ENCODE measurements around the gene ACAP1. TPM values are rescaled to one million over a fixed set of nuclear protein-coding genes. Genes with fewer than 3 reads are reported as not detected.

The ACAP1 gene
- total and polyA plus RNA-seq, 2 donors (not counting 1 experiment from before 2014, with no cell fraction given): 0.06 to 2.1 TPM

DNA sequence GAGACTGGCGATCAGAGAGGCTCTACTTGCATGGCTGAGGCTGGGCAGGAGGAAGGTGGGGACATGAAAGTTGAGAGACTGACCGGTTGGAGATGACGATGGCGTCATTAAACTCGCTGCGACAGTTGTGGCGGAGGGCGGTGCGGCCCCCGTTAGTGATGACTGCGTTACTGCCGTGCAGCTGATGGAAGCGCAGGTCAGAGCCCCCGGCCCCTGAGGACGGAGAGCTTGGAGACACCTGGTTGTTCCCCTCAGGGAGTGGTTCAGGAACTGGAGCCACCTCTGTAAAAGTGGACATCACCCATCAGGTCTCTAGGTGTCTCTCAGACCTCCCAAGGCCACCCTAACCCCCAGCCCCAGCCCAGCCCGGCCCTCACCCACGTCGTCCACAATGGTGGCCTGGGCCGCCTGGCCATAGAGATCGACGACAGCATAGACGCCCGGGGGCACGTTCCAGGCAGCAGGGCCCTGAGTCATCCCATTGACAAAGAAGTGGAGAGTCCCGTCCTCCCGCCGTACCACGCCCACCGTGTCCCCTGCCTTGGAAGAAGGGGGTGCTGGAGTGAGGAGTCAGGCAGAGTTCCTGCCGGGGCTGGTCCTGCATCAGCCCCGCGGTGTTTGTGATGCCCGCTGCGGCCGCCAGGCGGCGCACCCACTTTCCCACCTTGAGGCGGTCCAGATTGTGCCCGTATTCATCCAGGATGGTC lies 12.4 kb upstream of the ACAP1 start:
- Histone ChIP-seq H3K4me2 (ENCODE audit: extremely low read depth, insufficient read depth, low read length) (no peak overlapping the region), H3K9me3 (ENCODE audit: control insufficient read depth, insufficient read depth, low read depth, low read length) (no peaks in the 10 kb centered on the region), H3K79me2 (ENCODE audit: control insufficient read depth, insufficient read depth, low read length) (peaks cover 6% of the 10 kb centered on the region), H4K20me1 (ENCODE audit: control insufficient read depth, extremely low read depth, insufficient read depth, low read length) (no peaks in the 10 kb centered on the region), H2AFZ (ENCODE audit: low read length) (no peak overlapping the region), H3K27ac (ENCODE audit: insufficient read depth, low read length) (no peak overlapping the region), H3K4me1 (ENCODE audit: control insufficient read depth, extremely low read depth, insufficient read depth, low read length) (no peaks in the 10 kb centered on the region), H3K4me3 (replicated peaks in 1 of 4; ENCODE audit: control extremely low read depth in 1 of 4, insufficient read depth in 1 of 4, low read depth in 3 of 4, low read length in 4 of 4) (no peak overlapping the region), H3K9ac (ENCODE audit: insufficient read depth, low read length) (no peak overlapping the region), H3K27me3 (ENCODE audit: control insufficient read depth, insufficient read depth, low read length) (no peaks in the 10 kb centered on the region), H3K36me3 (ENCODE audit: control insufficient read depth, insufficient read depth, low read length) (peaks cover 27% of the 10 kb centered on the region)
- peak in 1 of 2 donors; percentile 30 for DNase-seq (ENCODE audit: low read depth in 2 of 2)
- TF ChIP-seq, protein P1, sequence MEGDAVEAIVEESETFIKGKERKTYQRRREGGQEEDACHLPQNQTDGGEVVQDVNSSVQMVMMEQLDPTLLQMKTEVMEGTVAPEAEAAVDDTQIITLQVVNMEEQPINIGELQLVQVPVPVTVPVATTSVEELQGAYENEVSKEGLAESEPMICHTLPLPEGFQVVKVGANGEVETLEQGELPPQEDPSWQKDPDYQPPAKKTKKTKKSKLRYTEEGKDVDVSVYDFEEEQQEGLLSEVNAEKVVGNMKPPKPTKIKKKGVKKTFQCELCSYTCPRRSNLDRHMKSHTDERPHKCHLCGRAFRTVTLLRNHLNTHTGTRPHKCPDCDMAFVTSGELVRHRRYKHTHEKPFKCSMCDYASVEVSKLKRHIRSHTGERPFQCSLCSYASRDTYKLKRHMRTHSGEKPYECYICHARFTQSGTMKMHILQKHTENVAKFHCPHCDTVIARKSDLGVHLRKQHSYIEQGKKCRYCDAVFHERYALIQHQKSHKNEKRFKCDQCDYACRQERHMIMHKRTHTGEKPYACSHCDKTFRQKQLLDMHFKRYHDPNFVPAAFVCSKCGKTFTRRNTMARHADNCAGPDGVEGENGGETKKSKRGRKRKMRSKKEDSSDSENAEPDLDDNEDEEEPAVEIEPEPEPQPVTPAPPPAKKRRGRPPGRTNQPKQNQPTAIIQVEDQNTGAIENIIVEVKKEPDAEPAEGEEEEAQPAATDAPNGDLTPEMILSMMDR (conservative IDR thresholded peaks at IDR 0.05 in 1 of 2, IDR thresholded peaks at IDR 0.05 in 1 of 2; ENCODE audit: low read depth in 1 of 2, low read length in 2 of 2): peak; percentile 81 to 93
- TF ChIP-seq EZH2 (IDR thresholded peaks at IDR 0.05; ENCODE audit: low read length, missing control alignments): no peak

DNA sequence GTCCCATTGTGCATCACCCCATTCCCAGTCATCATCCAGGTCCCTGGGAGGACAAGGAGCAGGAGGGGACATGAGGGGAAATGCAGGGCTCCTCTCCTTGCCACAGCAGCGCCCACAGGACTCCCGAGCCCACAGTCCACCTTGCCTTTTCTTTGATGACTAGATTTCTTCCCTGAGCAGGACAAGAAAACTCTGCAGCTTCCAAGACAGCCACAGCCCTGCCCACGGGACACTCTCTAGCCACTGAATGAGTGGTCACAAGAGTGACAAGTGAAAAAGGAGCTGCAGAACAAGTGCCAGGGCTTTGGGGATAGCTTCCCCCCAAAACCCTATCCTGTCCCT lies 11.9 kb upstream of the ACAP1 start:
- Histone ChIP-seq H4K20me1 (ENCODE audit: control insufficient read depth, extremely low read depth, insufficient read depth, low read length) (no peaks in the 10 kb centered on the region), H3K79me2 (ENCODE audit: control insufficient read depth, insufficient read depth, low read length) (peaks cover 6% of the 10 kb centered on the region), H3K27me3 (ENCODE audit: control insufficient read depth, insufficient read depth, low read length) (no peaks in the 10 kb centered on the region), H3K27ac (ENCODE audit: insufficient read depth, low read length) (no peak overlapping the region), H2AFZ (ENCODE audit: low read length) (no peak overlapping the region), H3K36me3 (ENCODE audit: control insufficient read depth, insufficient read depth, low read length) (peaks cover 27% of the 10 kb centered on the region), H3K9ac (ENCODE audit: insufficient read depth, low read length) (no peak overlapping the region), H3K9me3 (ENCODE audit: control insufficient read depth, insufficient read depth, low read depth, low read length) (no peaks in the 10 kb centered on the region), H3K4me1 (ENCODE audit: control insufficient read depth, extremely low read depth, insufficient read depth, low read length) (no peaks in the 10 kb centered on the region), H3K4me2 (ENCODE audit: extremely low read depth, insufficient read depth, low read length) (no peak overlapping the region), H3K4me3 (replicated peaks in 1 of 4; ENCODE audit: control extremely low read depth in 1 of 4, insufficient read depth in 1 of 4, low read depth in 3 of 4, low read length in 4 of 4) (no peak overlapping the region)
- DNase-seq (ENCODE audit: low read depth in 2 of 2): no peak
- TF ChIP-seq EZH2 (IDR thresholded peaks at IDR 0.05; ENCODE audit: low read length, missing control alignments): no peak
- TF ChIP-seq, protein P1 (conservative IDR thresholded peaks at IDR 0.05 in 1 of 2, IDR thresholded peaks at IDR 0.05 in 1 of 2; ENCODE audit: low read depth in 1 of 2, low read length in 2 of 2): no peak

DNA sequence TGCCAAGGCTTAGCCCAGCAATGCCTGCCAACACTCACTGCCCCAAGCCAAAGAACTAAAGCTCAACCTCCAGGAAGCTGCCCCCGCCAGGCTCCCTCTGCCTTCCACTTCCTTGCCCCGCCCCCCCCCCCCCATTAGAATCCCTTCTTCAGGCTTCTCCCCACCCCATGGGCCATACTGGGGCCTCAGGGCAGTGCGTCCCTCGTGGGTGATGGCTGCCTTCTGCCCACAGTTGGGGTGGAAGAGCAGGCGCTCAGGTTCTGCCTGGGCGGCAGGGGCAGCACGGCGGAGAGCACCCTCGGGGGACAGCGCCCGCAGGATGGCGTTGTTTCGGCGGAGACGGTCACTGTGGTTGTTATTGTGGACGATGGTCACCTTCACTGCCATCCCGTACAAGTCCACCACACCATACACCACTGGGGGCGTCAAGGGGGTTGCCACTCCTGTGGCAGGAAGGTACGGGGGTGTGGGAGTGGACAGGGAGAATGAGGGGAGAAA lies 11.2 kb upstream of the ACAP1 start:
- Histone ChIP-seq H4K20me1 (ENCODE audit: control insufficient read depth, extremely low read depth, insufficient read depth, low read length) (no peaks in the 10 kb centered on the region), H3K79me2 (ENCODE audit: control insufficient read depth, insufficient read depth, low read length) (peaks cover 6% of the 10 kb centered on the region), H3K4me3 (replicated peaks in 1 of 4; ENCODE audit: control extremely low read depth in 1 of 4, insufficient read depth in 1 of 4, low read depth in 3 of 4, low read length in 4 of 4) (no peak overlapping the region), H3K36me3 (ENCODE audit: control insufficient read depth, insufficient read depth, low read length) (peaks cover 27% of the 10 kb centered on the region), H3K27me3 (ENCODE audit: control insufficient read depth, insufficient read depth, low read length) (no peaks in the 10 kb centered on the region), H3K27ac (ENCODE audit: insufficient read depth, low read length) (no peak overlapping the region), H3K9ac (ENCODE audit: insufficient read depth, low read length) (no peak overlapping the region), H3K4me1 (ENCODE audit: control insufficient read depth, extremely low read depth, insufficient read depth, low read length) (no peaks in the 10 kb centered on the region), H2AFZ (ENCODE audit: low read length) (no peak overlapping the region), H3K4me2 (ENCODE audit: extremely low read depth, insufficient read depth, low read length) (no peak overlapping the region), H3K9me3 (ENCODE audit: control insufficient read depth, insufficient read depth, low read depth, low read length) (no peaks in the 10 kb centered on the region)
- DNase-seq (ENCODE audit: low read depth in 2 of 2): no peak
- TF ChIP-seq EZH2 (IDR thresholded peaks at IDR 0.05; ENCODE audit: low read length, missing control alignments): no peak
- TF ChIP-seq, protein P1 (conservative IDR thresholded peaks at IDR 0.05 in 1 of 2, IDR thresholded peaks at IDR 0.05 in 1 of 2; ENCODE audit: low read depth in 1 of 2, low read length in 2 of 2): no peak
